Breast epithelium (tissue), 3 donors: Measurements from ENCODE around the gene PRSS38.

Source experiments
- POLR2A ChIP-seq: fragments of 450-650 bp; IDR thresholded peaks from one replicate; pipeline ENCODE4 v1.6.1; 2016; ENCODE audit warnings: antibody characterized with exemption, mild to moderate bottlenecking, moderate library complexity
- TF ChIP-seq, protein P1 (sequence below), 3 donors: fragments of 450-650 bp; IDR thresholded peaks; one replicate each; pipeline ENCODE4 v1.5.1; 2016 to 2017; ENCODE audit warnings: antibody characterized with exemption in 3 of 3, mild to moderate bottlenecking in 3 of 3, moderate library complexity in 3 of 3

DNA sequence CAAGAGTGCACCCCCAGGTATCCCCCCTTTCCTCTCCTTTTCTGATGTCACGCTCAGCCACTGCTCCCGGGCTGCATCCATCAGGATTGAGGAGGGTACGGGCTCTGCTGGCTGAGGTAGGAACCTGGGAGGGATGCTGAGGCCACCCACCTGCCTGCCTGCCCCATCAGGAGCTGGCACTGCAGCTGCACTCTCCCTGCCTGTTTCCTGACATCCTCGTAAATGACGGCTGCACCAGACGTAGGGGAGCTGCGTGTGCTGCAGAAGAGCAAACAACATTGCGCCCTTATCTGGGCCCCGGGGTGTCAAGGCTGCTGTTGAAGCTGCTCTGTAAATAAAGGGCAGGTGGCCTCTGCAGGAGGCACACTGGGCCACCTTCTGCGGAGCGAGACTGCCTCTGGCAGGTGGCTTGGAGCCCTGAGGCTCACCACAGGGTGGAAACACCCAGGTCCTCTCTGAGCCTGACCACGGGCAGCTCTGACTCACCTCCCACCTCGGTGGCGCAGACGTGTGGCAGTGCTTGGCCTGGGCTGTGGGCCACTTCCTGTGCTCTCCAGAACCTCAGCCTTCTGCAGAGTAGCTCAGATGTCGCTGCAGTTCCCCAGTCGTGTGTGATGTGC is 49.4 kb upstream of the PRSS38 start:
- TF ChIP-seq, protein P1, sequence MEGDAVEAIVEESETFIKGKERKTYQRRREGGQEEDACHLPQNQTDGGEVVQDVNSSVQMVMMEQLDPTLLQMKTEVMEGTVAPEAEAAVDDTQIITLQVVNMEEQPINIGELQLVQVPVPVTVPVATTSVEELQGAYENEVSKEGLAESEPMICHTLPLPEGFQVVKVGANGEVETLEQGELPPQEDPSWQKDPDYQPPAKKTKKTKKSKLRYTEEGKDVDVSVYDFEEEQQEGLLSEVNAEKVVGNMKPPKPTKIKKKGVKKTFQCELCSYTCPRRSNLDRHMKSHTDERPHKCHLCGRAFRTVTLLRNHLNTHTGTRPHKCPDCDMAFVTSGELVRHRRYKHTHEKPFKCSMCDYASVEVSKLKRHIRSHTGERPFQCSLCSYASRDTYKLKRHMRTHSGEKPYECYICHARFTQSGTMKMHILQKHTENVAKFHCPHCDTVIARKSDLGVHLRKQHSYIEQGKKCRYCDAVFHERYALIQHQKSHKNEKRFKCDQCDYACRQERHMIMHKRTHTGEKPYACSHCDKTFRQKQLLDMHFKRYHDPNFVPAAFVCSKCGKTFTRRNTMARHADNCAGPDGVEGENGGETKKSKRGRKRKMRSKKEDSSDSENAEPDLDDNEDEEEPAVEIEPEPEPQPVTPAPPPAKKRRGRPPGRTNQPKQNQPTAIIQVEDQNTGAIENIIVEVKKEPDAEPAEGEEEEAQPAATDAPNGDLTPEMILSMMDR (IDR thresholded peaks at IDR 0.05), result no peak
- no peak for TF ChIP-seq POLR2A
